ENCODE results near the gene MYBPH.
A peak's percentile ranks its signal among the peaks of the same experiment; 100 is the strongest.

The MYBPH gene

GRCh38 chr1:203197625-203198024, 22.0 kb upstream of the MYBPH start:
- H3K4me3 ChIP-seq (ENCODE audit: low read depth, low read length): no peak overlapping the region
- TF ChIP-seq CTCF (IDR thresholded peaks at IDR 0.05; ENCODE audit: control insufficient read depth, extremely low read depth, insufficient read depth): no peak
- no peak for DNase-seq (ENCODE audit: low read depth)

- no peak for TF ChIP-seq CTCF (IDR thresholded peaks at IDR 0.05; ENCODE audit: control insufficient read depth, extremely low read depth, insufficient read depth)
- no peak for DNase-seq (ENCODE audit: low read depth)
- H3K4me3 ChIP-seq (ENCODE audit: low read depth, low read length): no peak overlapping the region
Measured at GRCh38 chr1:203196371-203196770, 20.7 kb upstream of the MYBPH start.

GRCh38 chr1:203190949-203191348, 15.3 kb upstream of the MYBPH start:
- H3K4me3 ChIP-seq (ENCODE audit: low read depth, low read length): no peak overlapping the region
- DNase-seq (ENCODE audit: low read depth): no peak
- TF ChIP-seq CTCF (IDR thresholded peaks at IDR 0.05; ENCODE audit: control insufficient read depth, extremely low read depth, insufficient read depth): no peak

- TF ChIP-seq CTCF (IDR thresholded peaks at IDR 0.05; ENCODE audit: control insufficient read depth, extremely low read depth, insufficient read depth): no peak
- DNase-seq (ENCODE audit: low read depth): no peak
- no peak overlapping the region for H3K4me3 ChIP-seq (ENCODE audit: low read depth, low read length)
Measured at GRCh38 chr1:203189951-203190352, 14.3 kb upstream of the MYBPH start.

- no peak for TF ChIP-seq CTCF (IDR thresholded peaks at IDR 0.05; ENCODE audit: control insufficient read depth, extremely low read depth, insufficient read depth)
- DNase-seq (ENCODE audit: low read depth): peak; percentile 19
- no peak overlapping the region for H3K4me3 ChIP-seq (ENCODE audit: low read depth, low read length)
Measured at GRCh38 chr1:203188686-203189232, 13.1 kb upstream of the MYBPH start.

- no peak overlapping the region for H3K4me3 ChIP-seq (ENCODE audit: low read depth, low read length)
- no peak for TF ChIP-seq CTCF (IDR thresholded peaks at IDR 0.05; ENCODE audit: control insufficient read depth, extremely low read depth, insufficient read depth)
- no peak for DNase-seq (ENCODE audit: low read depth)
Measured at GRCh38 chr1:203187689-203188264, 12.2 kb upstream of the MYBPH start.

- TF ChIP-seq CTCF (IDR thresholded peaks at IDR 0.05; ENCODE audit: control insufficient read depth, extremely low read depth, insufficient read depth): no peak
- no peak for DNase-seq (ENCODE audit: low read depth)
- no peak overlapping the region for H3K4me3 ChIP-seq (ENCODE audit: low read depth, low read length)
Measured at GRCh38 chr1:203187304-203187685, 11.7 kb upstream of the MYBPH start.

All from LNCaP clone FGC (cell line).